ENCODE results near the gene PIAS2. TPM values are rescaled to one million over a fixed set of nuclear protein-coding genes. Genes with fewer than 3 reads are reported as not detected.

The PIAS2 gene
- total and polyA plus RNA-seq, 2 experiments from 2014 or later: 30.3 to 54.2 TPM

DNA sequence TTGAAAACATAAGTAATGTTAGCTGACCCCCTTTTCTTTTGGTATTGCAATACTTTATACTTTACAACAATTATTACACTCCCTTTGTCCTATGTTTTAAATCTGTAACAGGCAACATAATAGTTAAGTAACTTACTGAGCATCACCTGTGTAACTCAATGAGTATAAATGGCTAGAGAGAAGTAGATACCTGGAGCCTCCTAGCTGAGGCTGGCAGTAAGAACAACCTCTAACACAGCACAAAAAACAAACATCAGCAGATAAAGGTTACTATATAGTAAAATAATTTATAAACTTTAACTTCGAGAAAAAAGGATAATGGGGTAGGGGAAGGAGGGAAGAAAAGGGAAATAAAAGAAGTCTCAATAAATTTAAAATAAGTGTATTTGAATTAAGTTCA lies 87.4 kb downstream of the PIAS2 start:
- H3K27ac ChIP-seq (ENCODE audit: low read depth): no peak overlapping the region
- Mint-ChIP-seq H3K27ac (no peak overlapping the region), H3K4me1 (no peaks in the 10 kb centered on the region), H3K36me3 (ENCODE audit: low read depth) (peaks cover 25% of the 10 kb centered on the region; the same call in 2 of the 3 replicates), H3K27me3 (ENCODE audit: insufficient read depth, low read depth, poor library complexity) (no peaks in the 10 kb centered on the region), H3K4me3 (no peak overlapping the region), H3K9me3 (no peaks in the 10 kb centered on the region)
- H3K27me3 ChIP-seq (ENCODE audit: insufficient read depth): no peaks in the 10 kb centered on the region
- H3K4me2 ChIP-seq: no peak overlapping the region
- DNase-seq (ENCODE audit: low spot score) (no peak), ATAC-seq (no peak)
- H4K20me1 ChIP-seq (replicated peaks; ENCODE audit: insufficient read depth): no peaks in the 10 kb centered on the region
- no peaks in the 10 kb centered on the region for H3F3A ChIP-seq (replicated peaks; ENCODE audit: low read depth)
- no peaks in the 10 kb centered on the region for H3K79me2 ChIP-seq (replicated peaks; ENCODE audit: insufficient read depth)
- H3K9me2 ChIP-seq (ENCODE audit: insufficient read depth): no peaks in the 10 kb centered on the region
- TF ChIP-seq, protein P1, sequence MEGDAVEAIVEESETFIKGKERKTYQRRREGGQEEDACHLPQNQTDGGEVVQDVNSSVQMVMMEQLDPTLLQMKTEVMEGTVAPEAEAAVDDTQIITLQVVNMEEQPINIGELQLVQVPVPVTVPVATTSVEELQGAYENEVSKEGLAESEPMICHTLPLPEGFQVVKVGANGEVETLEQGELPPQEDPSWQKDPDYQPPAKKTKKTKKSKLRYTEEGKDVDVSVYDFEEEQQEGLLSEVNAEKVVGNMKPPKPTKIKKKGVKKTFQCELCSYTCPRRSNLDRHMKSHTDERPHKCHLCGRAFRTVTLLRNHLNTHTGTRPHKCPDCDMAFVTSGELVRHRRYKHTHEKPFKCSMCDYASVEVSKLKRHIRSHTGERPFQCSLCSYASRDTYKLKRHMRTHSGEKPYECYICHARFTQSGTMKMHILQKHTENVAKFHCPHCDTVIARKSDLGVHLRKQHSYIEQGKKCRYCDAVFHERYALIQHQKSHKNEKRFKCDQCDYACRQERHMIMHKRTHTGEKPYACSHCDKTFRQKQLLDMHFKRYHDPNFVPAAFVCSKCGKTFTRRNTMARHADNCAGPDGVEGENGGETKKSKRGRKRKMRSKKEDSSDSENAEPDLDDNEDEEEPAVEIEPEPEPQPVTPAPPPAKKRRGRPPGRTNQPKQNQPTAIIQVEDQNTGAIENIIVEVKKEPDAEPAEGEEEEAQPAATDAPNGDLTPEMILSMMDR (conservative IDR thresholded peaks at IDR 0.05; ENCODE audit: low read depth in 2 of 2): peak; percentile 36 to 45
- no peak for TF ChIP-seq JUNB (IDR thresholded peaks at IDR 0.05; ENCODE audit: unreplicated experiment)
- H3K36me3 ChIP-seq (ENCODE audit: insufficient read depth): peaks cover 4% of the 10 kb centered on the region
- no peak overlapping the region for H3K4me3 ChIP-seq
- no peaks in the 10 kb centered on the region for H3K4me1 ChIP-seq (ENCODE audit: insufficient read depth)
- no peak overlapping the region for H2AFZ ChIP-seq

DNA sequence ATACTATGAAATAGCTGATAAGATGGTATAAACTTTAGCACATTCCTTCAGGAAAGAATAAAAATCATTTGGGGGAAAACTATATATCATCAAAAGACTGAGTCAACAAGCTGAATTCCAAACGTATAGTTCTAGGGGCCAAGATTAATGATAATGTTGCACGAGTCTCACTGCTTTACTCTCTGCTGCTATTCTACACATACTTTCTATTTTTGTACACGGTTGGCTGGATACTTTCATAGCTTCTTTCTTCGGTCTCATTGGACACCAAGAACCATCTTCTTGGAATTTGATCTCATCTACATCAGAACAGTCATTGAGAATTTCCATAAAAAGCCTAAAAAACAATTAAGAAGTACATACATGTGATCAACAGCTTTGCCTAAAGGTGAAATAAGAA lies 87.8 kb downstream of the PIAS2 start:
- no peak for ATAC-seq
- H3K4me3 ChIP-seq: no peak overlapping the region
- no peak overlapping the region for H3K27ac ChIP-seq (ENCODE audit: low read depth)
- peaks cover 4% of the 10 kb centered on the region for H3K36me3 ChIP-seq (ENCODE audit: insufficient read depth)
- no peaks in the 10 kb centered on the region for H3K9me2 ChIP-seq (ENCODE audit: insufficient read depth)
- no peak overlapping the region for H2AFZ ChIP-seq
- H3K27me3 Mint-ChIP-seq (ENCODE audit: insufficient read depth, low read depth, poor library complexity): no peaks in the 10 kb centered on the region
- H3K4me1 ChIP-seq (ENCODE audit: insufficient read depth): no peaks in the 10 kb centered on the region
- no peak overlapping the region for H3K4me3 Mint-ChIP-seq
- H3K27me3 ChIP-seq (ENCODE audit: insufficient read depth): no peaks in the 10 kb centered on the region
- H3K36me3 Mint-ChIP-seq (ENCODE audit: low read depth): peaks cover 21% of the 10 kb centered on the region; the same call in 2 of the 3 replicates
- DNase-seq (ENCODE audit: low spot score): no peak
- no peak overlapping the region for H3K27ac Mint-ChIP-seq
- no peaks in the 10 kb centered on the region for H3F3A ChIP-seq (replicated peaks; ENCODE audit: low read depth)
- H3K4me2 ChIP-seq: no peak overlapping the region
- H3K79me2 ChIP-seq (replicated peaks; ENCODE audit: insufficient read depth): no peaks in the 10 kb centered on the region
- no peaks in the 10 kb centered on the region for H3K9me3 Mint-ChIP-seq
- H3K4me1 Mint-ChIP-seq: no peaks in the 10 kb centered on the region
- no peaks in the 10 kb centered on the region for H4K20me1 ChIP-seq (replicated peaks; ENCODE audit: insufficient read depth)
- TF ChIP-seq POLR2AphosphoS5 (IDR thresholded peaks at IDR 0.05; ENCODE audit: low read depth): no peak
- TF ChIP-seq EZH2 (IDR thresholded peaks at IDR 0.05; ENCODE audit: low read depth, unreplicated experiment): no peak
- TF ChIP-seq CREB1 (CRISPR knock-in tag; IDR thresholded peaks at IDR 0.05; ENCODE audit: low read depth): no peak
- no peak for TF ChIP-seq STAT1 (IDR thresholded peaks at IDR 0.05; ENCODE audit: unreplicated experiment)
- no peak for TF ChIP-seq ZNF114 (CRISPR knock-in tag; IDR thresholded peaks at IDR 0.05)
- TF ChIP-seq ZNF331 (CRISPR knock-in tag; IDR thresholded peaks at IDR 0.05; ENCODE audit: low read depth): no peak
- TF ChIP-seq, protein P2, sequence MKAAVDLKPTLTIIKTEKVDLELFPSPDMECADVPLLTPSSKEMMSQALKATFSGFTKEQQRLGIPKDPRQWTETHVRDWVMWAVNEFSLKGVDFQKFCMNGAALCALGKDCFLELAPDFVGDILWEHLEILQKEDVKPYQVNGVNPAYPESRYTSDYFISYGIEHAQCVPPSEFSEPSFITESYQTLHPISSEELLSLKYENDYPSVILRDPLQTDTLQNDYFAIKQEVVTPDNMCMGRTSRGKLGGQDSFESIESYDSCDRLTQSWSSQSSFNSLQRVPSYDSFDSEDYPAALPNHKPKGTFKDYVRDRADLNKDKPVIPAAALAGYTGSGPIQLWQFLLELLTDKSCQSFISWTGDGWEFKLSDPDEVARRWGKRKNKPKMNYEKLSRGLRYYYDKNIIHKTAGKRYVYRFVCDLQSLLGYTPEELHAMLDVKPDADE (IDR thresholded peaks at IDR 0.05): no peak
- TF ChIP-seq JUNB (IDR thresholded peaks at IDR 0.05; ENCODE audit: unreplicated experiment): no peak
- TF ChIP-seq EZH2phosphoT487 (IDR thresholded peaks at IDR 0.05; ENCODE audit: unreplicated experiment): no peak
- TF ChIP-seq, protein P3, sequence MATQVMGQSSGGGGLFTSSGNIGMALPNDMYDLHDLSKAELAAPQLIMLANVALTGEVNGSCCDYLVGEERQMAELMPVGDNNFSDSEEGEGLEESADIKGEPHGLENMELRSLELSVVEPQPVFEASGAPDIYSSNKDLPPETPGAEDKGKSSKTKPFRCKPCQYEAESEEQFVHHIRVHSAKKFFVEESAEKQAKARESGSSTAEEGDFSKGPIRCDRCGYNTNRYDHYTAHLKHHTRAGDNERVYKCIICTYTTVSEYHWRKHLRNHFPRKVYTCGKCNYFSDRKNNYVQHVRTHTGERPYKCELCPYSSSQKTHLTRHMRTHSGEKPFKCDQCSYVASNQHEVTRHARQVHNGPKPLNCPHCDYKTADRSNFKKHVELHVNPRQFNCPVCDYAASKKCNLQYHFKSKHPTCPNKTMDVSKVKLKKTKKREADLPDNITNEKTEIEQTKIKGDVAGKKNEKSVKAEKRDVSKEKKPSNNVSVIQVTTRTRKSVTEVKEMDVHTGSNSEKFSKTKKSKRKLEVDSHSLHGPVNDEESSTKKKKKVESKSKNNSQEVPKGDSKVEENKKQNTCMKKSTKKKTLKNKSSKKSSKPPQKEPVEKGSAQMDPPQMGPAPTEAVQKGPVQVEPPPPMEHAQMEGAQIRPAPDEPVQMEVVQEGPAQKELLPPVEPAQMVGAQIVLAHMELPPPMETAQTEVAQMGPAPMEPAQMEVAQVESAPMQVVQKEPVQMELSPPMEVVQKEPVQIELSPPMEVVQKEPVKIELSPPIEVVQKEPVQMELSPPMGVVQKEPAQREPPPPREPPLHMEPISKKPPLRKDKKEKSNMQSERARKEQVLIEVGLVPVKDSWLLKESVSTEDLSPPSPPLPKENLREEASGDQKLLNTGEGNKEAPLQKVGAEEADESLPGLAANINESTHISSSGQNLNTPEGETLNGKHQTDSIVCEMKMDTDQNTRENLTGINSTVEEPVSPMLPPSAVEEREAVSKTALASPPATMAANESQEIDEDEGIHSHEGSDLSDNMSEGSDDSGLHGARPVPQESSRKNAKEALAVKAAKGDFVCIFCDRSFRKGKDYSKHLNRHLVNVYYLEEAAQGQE (IDR thresholded peaks at IDR 0.05; ENCODE audit: unreplicated experiment): no peak
- TF ChIP-seq, protein P1 (conservative IDR thresholded peaks at IDR 0.05; ENCODE audit: low read depth in 2 of 2): no peak
- TF ChIP-seq NANOG (IDR thresholded peaks at IDR 0.05; ENCODE audit: borderline replicate concordance): no peak
